ENCODE results near the gene ENKD1.

ENKD1 gene

DNA sequence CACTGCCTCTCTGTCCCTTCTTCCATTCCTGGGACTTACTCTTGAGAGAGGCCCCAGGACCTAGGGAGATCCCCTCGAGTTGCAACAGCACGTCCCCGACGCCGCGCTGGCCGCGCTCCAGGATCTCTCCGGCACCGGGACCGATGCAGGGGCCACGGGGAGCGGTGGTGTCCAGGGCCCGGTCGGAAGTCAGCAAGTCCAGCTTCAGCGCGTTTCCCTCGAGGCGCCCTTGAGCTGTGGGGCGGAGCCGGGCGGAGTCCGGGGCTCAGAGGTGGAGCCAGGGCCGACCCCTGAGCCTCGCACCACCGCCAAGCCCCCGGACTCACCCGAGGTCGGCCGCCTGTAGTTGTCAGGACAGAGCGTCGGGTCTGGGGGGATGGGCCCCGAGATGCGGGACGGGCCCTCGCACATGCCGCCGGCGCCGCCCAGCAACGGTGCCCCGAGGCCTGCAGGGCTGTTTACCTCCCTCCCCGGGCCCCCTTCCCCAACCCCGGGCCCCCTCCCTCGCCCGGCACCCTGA, 458 bp downstream of the ENKD1 start:
- intact Hi-C loops (cut with DNase I): loop anchor here (5.0 to 10.0 kb wide), 2 partner anchors 56 to 179 kb away; partner anchors contain the start of genes CENPT, NUTF2 and THAP11
- DNase-seq: no peak

DNA sequence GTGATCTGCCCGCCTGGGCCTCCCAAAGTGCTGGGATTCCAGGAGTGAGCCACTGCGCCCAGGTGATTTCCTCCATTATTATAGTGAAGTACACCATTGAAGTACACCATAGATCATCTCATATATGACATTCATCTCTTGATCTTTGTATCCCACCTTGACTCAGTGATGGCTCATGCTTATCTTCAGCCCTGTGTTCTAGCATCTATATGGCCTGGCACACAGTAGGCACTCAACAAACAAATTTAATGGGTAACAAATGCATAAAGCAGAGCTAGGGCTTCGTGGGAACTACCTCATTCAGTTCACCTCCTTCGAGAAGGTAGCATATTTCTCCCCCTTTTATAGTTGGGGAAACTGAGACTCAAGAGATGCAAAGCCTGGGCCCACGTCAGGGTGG, 952 bp downstream of the ENKD1 start:
- no peak for DNase-seq
- intact Hi-C loops (cut with DNase I): loop anchor here (5.0 to 10.0 kb wide), 2 partner anchors 57 to 179 kb away; partner anchors contain the start of genes CENPT, NUTF2 and THAP11

DNA sequence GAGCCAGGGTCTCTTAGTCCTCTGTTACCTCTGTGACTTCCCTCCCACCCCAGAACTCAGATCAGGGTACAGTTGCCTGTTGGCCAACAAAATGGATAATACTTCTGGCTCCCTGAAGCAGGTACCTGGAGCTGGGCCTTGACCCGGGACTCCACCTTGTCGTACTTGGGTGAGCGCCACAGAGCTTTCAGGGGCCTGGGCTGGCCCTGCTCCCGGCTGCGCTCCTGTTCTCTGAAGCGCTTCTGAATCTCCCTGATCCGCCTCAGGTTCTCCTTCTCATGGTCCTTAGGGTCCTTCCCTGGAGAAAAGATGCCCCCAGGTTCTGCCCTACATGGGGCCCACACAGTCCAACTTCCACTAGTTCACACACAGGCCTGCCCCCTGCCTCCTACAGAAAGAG, 1.7 kb downstream of the ENKD1 start:
- no peak for DNase-seq
- intact Hi-C loops (cut with DNase I): loop anchor here (5.0 to 10.0 kb wide), 2 partner anchors 57 to 180 kb away; partner anchors contain the start of genes CENPT, NUTF2 and THAP11

DNA sequence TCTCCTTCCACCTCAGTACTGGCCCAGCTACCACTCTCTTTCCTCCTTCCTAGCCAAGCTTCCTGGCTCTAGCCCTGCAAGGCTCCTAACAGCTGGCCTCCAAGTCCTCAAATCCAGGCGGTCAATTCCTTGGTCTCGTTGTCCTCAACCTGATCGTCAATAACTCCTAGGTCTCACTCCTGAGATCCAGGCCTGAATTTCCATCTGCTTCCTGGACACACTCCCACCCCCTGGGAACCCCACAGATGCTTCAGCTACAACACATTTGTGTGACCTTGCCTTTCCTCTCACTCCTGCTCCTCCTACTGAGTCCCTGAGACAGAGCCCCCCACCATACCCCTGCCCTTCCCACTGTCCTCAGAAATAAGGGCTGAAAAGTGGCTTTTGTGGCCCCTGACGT, 2.3 kb downstream of the ENKD1 start:
- intact Hi-C loops (cut with DNase I): loop anchor here (10.0 kb wide), 1 partner anchor 181 kb away; the partner anchor contains the start of genes CENPT, NUTF2 and THAP11

DNA sequence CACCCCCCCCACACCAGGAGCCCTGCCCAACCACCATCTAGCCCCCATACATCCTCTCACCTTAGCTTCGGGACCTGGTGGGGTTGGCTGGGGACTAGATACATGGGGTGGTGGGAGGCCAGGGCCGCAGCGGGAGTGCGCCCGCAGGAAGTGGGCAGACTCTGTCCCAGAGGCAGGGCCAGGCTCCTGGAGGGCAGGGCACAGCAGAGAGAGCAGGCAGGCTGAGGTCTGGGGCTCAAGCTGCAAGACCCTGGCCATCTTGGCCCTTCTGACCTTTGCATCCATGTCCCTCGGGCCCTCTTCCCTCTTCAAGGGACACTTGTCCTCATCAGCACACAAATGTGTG, 2.7 kb downstream of the ENKD1 start:
- intact Hi-C loops (cut with DNase I): loop anchor here (10.0 kb wide), 1 partner anchor 181 kb away; the partner anchor contains the start of genes CENPT, NUTF2 and THAP11
- no peak for DNase-seq

More for the DNA sequence above, 2.3 kb downstream of the ENKD1 start:
- no peak for DNase-seq

DNA sequence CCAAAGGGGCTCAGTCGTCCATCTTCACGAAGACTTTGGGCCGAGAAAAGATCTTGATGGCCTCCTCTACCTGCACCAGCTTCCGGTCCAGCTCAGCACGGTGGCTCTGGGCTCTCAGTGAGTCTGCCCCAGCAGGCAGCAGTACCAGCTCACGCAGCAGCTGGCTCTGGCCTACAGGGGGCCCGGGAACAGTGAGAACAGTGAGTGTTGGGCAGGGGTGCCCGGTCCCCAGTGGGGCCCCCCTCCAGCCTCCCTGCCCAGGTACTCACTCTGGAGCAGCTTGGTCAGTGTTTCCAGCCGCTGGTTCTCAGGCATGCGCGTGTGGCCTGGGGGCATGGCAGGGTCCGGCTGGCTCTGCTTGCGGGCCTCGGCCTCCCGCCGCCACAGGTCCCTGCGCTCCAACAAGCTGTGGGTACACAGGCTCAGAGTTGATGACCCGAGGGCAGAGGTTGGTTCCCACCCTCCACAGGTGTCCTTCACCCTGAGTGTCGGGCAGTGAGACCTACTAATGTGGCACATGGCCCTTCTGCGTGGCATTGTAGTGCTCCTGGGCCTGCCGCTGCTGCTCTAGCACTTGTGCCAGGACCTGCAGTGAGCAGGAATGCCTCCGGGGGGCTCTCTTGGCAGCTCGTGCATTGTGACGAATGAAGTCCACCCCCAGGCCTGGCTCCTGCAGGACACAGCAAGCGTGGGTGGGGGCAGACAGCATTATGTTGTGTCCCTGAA, 3.2 kb downstream of the ENKD1 start:
- peak in 3 of 10 donors; percentile 56 to 92 (median 85) for DNase-seq
- intact Hi-C loops (cut with DNase I): loop anchor here (10.0 kb wide), 1 partner anchor 181 kb away; the partner anchor contains the start of genes CENPT, NUTF2 and THAP11

DNA sequence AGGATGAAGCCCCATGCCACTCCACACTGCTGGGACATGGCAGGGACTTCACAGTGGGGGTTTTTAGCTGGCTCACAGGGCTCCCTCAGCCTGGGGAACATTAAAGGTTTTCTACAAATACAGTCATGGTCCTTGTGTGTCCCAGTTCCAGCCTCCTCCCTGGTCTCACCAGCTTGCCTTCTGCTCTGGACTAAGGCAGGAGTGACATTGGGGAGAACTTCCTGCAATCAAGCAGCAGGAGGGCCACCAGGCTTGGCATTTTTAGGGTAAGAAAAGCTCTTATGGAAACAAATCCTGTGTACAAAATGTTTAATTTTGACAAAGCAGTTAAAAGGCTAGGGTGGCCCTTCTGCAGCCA, 3.9 kb downstream of the ENKD1 start:
- intact Hi-C loops (cut with DNase I): loop anchor here (10.0 kb wide), 1 partner anchor 182 kb away; the partner anchor contains the start of genes CENPT, NUTF2 and THAP11
- no peak for DNase-seq

DNA sequence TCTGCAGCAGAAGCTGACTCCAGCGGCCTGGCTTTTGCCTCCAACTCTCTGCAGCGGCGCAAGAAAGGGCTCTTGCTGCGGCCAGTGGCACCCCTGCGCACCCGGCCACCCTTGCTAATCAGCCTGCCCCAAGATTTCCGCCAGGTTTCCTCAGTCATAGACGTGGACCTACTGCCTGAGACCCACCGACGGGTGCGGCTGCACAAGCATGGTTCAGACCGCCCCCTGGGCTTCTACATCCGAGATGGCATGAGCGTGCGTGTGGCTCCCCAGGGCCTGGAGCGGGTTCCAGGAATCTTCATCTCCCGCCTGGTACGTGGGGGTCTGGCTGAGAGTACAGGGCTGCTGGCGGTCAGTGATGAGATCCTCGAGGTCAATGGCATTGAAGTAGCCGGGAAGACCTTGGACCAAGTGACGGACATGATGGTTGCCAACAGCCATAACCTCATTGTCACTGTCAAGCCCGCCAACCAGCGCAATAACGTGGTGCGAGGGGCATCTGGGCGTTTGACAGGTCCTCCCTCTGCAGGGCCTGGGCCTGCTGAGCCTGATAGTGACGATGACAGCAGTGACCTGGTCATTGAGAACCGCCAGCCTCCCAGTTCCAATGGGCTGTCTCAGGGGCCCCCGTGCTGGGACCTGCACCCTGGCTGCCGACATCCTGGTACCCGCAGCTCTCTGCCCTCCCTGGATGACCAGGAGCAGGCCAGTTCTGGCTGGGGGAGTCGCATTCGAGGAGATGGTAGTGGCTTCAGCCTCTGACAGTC, 4.5 kb downstream of the ENKD1 start:
- peak in 1 of 10 donors; percentile 75 for DNase-seq
- intact Hi-C loops (cut with DNase I): loop anchor here (10.0 kb wide), 1 partner anchor 183 kb away; the partner anchor contains the start of genes CENPT, NUTF2 and THAP11

DNA sequence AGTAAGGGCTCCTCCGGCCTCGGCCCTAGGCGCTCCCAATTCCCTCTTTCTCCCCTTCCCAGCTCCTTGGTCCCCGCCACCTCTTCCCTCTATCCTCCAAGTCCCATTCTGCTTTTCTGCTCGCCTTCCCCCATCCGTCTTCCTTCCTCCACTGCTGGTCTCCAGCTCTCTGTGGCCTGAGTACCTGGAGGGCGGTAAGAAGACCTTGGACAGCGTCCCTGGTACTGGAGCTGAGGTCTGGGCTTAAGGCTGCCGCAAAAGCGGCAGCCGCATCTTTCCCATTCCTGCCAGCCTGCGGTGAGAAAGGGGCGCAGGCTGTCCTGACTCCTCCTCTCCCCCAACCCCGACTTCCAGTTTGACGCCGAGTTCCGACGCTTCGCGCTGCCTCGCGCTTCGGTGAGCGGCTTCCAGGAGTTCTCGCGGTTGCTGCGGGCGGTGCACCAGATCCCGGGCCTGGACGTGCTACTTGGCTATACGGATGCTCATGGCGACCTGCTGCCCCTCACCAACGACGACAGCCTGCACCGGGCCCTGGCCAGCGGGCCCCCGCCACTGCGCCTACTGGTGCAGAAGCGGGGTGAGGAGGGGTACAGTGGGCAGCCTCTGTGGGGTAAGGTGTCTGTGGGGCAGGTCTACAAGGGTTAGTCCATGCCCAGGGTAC, 5.3 kb downstream of the ENKD1 start:
- intact Hi-C loops (cut with DNase I): loop anchor here (10.0 kb wide), 1 partner anchor 184 kb away; the partner anchor contains the start of genes CENPT, NUTF2 and THAP11
- peak in 1 of 10 donors; percentile 85 for DNase-seq

DNA sequence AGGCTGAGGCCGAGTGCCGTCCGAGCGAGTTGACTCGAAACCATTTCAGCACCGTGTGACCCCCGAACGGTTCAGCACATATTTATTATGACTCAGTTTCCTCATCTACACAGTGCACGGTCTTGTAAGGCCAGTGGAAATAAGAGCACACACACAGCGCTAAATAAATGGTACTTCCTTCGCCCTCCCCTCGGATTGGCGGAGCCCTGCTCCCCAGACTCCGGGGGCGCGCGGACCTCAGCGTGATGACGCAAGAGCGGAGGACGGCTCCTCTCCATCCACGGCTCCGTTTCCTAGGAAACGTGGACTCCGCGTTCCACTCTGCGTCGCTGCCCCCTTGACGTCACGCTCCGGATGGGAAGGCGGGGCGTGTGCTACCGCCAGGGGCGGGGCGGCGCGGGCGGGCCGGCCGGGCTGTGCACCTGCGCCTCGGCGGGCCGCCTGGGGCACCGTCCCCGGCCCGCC, 6.0 kb downstream of the ENKD1 start, which contains the start of gene PARD6A:
PARD6A (plus strand) TSS at position 397 of the 465 bp plus-strand sequence. CDS start 79 bp downstream, outside the sequence.
- peak; percentile 86 to 100 (median 97) for DNase-seq
- intact Hi-C loops (cut with DNase I): loop anchor here (1.0 to 10.0 kb wide), 2 partner anchors 98 to 184 kb away; partner anchors contain the start of genes CENPT, CTCF, NUTF2 and THAP11

DNA sequence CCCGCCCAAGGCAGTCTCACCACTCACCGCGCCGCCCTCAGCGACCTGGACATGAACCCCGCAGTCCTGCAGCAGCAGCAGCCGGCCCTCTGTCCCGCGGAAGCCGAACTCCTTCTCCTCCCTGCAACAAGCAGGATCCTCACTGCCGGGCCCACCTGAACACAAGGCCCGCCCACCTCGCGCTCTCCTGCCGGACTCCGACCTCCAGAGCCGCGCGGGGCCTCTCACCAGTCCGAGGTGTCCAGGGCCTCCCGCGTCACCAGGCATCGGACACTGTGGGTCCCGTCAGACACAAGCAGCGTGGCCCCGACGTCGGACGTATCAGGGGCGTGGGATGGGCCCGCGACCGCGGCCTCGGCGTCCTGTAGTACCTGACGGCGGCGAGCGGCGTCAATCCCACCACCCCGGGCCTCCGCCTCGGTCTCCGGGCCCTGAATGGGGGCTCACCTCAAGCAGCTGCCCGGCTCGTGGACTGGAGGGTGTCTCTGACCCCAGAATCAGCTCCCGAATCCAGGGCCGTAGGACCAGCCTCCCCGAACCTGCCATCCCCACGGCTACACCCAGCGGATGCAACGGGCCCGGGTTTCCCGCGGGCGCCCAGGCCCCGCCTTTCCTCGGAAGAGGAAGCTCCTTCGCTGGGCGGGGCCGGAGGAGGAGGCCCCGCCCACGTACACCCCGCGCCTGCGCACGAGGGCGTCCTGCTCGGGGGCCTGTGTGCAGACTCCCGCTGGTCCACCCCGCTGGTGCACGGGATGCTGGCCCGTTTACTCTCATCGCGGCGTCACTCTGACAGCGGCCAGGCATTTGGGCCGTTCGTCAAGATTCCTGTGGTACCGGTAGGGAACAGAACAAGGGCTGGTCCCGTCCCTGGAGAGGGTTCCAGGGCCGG, 6.6 kb downstream of the ENKD1 start, which contains the start of gene ACD:
ACD (minus strand) TSS at position 586 of the 889 bp plus-strand sequence; CDS start at position 546, 40 bp downstream.
- intact Hi-C loops (cut with DNase I): loop anchor here (1.0 to 10.0 kb wide), 2 partner anchors 98 to 185 kb away; partner anchors contain the start of genes CENPT, CTCF, NUTF2 and THAP11
- peak; percentile 85 to 99 (median 92) for DNase-seq

DNA sequence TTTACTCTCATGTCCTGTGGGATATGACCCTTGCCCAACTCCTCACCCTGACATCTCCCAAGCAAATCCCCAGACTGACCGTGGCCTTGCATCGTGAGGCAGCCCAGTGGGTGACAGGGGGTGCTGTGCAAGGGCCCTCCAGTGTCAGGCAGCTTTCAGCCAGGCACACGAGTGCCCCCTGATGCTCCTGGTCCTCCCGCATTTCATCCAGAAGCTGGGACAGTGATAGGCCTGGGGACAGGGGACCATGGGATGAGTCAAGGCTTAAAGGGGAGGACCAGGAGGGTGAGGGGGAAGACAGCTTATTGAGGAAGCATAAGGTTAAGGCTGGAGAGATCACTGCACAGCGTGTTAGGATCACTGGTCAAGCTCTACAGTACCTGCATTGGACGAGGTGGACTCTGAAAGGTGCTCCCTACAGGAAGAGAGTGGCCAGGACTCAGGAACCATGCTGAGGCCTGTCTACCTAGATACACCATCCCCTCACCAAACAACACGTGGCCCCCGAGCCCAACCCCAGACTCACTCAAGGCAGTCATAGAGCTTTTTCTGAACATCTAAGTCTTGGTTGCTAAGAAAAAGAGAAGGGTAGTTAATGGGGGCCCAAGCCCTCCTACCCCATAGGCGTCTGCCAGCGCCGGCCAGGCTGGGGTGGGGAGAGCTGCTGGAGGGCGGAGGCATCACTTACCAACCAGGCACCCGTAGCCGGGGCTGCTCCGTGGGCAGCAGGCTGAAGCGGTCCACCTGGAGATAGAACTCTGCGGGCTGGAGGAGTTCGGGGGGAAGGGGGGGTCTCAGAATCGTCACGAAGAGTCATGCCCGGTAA, 7.5 kb downstream of the ENKD1 start:
- DNase-seq: peak in 1 of 10 donors; percentile 78
- intact Hi-C loops (cut with DNase I): no loop called here

DNA sequence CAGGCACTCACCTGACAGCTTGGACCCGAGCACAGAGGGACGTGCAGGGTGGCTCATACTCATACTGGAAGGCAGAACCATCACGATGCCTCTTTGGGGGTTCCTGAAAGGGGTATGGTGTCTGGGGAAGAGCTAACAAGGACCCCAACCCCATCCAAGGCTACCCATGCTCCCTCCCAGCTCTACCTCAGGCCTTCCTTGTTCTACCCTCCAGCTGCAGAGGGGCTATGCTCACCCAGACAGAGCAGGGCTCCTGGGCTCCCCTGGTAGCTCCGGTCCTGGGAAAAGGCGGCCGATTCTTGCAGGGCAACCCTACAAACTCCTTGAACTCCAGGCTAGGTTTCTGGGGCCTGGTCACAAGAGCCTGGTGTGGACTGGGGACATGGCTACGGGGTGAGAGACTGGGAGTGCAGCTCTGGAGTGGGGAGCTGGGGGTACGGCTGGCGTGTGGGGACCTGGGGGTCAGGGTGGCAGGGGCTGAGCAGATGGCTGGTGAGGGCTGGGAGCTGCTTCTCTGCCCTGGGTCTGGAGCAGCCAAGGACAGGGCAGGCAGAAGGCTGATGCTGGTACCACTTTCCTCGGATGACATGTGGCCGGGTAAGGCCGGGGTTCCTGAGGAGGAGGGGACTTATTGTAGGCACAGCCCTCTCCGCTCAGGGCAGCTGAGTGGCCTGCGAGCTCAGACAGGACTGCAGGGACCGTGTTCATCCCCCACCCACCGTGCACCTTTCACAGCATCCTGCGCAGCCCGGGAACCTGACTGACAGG, 8.6 kb downstream of the ENKD1 start:
- DNase-seq: peak in 1 of 10 donors; percentile 61

DNA sequence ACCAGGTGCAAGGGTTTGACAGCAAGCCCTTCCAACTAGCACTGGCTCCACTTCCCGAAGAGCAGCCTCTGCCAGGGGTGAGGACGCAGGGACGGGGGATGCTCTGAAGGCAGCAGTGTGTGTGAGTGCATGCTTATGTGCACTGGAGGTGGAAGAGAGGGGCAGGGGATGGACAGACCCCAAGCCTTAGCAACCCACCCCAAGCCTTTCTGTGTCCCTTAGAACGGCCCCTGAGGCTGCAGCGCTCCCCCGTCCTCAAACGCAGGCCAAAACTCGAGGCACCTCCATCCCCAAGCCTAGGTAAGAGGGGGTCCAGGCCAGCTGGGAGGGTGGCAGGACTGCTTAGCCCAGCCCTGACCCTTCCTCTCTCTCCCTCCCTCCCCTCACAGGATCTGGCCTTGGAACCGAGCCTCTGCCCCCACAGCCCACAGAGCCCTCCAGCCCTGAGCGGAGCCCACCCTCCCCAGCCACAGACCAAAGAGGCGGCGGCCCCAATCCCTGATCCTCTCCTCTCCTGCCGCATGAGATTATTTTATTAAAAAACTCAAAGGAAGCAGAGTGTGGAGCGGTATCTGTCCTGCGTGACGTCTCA, 9.4 kb downstream of the ENKD1 start:
- DNase-seq: no peak
- intact Hi-C loops (cut with DNase I): no loop called here

More for the DNA sequence above, 8.6 kb downstream of the ENKD1 start:
- intact Hi-C loops (cut with DNase I): no loop called here

DNA sequence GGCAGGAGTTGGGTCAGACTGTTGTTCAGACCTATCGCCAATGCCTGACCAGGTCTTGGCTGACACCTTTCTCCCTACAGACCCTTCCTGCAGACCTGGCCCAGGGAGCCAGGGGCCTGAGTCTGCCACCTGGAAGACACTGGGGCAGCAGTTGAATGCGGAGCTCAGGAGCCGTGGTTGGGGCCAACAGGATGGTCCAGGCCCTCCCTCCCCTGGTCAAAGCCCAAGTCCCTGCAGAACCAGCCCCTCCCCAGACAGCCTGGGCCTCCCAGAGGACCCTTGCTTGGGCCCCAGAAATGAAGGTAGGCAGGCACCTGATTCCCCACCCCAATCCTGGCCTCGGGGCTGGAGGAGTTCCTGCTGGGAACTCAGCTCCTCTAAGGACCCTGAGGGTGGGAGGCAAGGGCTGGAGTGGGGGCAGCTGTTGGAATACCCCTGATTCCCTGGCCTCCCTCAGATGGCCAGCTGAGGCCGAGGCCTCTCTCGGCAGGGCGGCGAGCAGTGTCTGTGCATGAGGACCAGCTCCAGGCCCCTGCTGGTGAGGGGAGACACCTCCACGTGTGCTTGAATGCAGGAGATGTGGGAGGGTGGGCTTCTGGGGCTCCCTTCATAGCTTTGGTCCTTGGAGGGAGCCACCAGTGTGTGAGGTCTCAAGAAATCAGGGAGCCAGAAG, 10.1 kb downstream of the ENKD1 start:
- intact Hi-C loops (cut with DNase I): no loop called here
- DNase-seq: peak in 3 of 10 donors; percentile 11 to 70 (median 50)

DNA sequence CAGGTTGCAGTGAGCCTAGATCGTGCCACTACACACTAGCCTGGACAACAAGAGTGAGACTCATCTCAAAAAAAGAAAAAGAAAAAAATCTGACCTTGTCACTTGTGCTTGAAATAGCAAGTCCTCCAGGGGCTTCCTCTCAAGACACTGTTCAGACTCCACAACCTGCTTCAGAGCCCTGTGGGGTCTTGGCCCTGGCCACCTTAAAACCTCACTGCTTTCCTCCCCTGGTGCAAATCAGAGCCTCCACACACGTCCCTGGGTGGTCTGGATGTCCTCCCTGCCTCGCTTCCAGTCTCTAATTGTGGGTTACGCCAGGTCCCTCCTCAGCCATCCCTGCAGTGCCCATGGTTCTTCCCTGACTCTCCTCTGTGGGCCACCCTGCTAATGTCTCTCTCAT, 11.2 kb downstream of the ENKD1 start:
- intact Hi-C loops (cut with DNase I): no loop called here
- no peak for DNase-seq
